ENCODE data around the gene FBXL19. TPM values are rescaled to one million over a fixed set of nuclear protein-coding genes. Genes with fewer than 3 reads are reported as not detected.
"Not testable (repeated sequence)": the region's sequence is repeated elsewhere in the genome, so short reads cannot be mapped to it uniquely, and the experiment has no call there.

The FBXL19 gene
- total and polyA plus RNA-seq, 2 experiments from 2014 or later: 0.64 to 18.2 TPM

- TF ChIP-seq EZH2phosphoT487 (IDR thresholded peaks at IDR 0.05; ENCODE audit: insufficient read depth, low read depth) (no peak), EZH2 (IDR thresholded peaks at IDR 0.05; ENCODE audit: insufficient read depth, poor library complexity, severe bottlenecking) (no peak)
- 70 to 79% methylated on average over 5 of the region's 5 CpGs for WGBS, 2 experiments (ENCODE audit: low coverage in 1 of 2, low lambda C conversion rate in 2 of 2, missing lambda C conversion rate in 2 of 2)
- no peak overlapping the region for H3K9ac ChIP-seq
- no peak overlapping the region for H2AFZ ChIP-seq
- H4K20me1 ChIP-seq (ENCODE audit: insufficient read depth): no peaks in the 10 kb centered on the region
- H3K36me3 ChIP-seq (ENCODE audit: low read depth): peaks cover 15% of the 10 kb centered on the region; the same call in 1 of the 2 replicates
- peaks cover 6% of the 10 kb centered on the region for H3K4me1 ChIP-seq (ENCODE audit: insufficient read depth)
- DNase-seq: no peak
- no peak overlapping the region for H3K4me3 ChIP-seq
- H3K79me2 ChIP-seq (ENCODE audit: insufficient read depth): peaks cover 32% of the 10 kb centered on the region
- no peak overlapping the region for H3K27ac ChIP-seq
- H3K9me2 ChIP-seq (ENCODE audit: insufficient read depth): no peaks in the 10 kb centered on the region
- H3K9me3 ChIP-seq (ENCODE audit: low read depth): no peaks in the 10 kb centered on the region
- peaks cover 6% of the 10 kb centered on the region for H3F3A ChIP-seq (ENCODE audit: insufficient read depth)
- in situ Hi-C loops (cut with MboI): no loop called here
- H3K27me3 ChIP-seq (replicated peaks; ENCODE audit: insufficient read depth): no peaks in the 10 kb centered on the region
- no peak overlapping the region for H3K4me2 ChIP-seq (ENCODE audit: unreplicated experiment)
Measured at GRCh38 chr16:30889721-30890120, 33.7 kb upstream of the FBXL19 start.

DNA sequence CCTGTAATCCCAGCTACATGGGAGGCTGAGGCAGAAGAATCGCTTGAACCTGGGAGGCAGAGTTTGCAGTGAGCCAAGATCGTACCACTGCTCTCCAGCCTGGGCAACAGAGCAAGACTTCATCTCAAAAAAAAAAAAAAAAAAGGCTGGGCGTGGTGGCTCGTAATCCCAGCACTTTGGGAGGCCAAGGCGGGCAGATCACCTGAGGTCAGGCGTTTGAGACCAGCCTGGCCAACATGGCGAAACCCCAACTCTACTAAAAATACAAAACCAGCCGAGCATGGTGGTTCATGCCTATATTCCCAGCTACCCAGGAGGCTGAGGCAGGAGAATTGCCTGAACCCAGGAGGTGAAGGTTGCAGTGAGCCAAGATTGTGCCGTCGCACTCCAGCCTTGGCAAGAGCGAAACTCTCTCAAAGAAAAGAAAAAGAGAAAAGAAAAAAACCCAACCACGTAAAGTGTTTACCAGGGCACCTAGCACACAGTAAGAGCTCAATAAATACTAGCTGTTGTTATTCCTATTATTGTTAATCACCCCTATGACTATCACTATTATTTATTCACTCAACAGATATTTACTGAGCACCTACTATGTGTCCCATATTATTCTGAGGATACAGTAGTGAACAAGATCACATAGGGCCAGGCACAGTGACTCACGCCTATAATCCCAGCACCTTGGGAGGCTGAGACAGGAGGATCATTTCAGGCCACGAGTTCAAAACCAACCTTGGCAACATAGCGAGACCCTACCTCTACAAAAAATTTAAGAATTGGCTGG, 32.1 kb upstream of the FBXL19 start:
- Histone ChIP-seq H3F3A (ENCODE audit: insufficient read depth) (peaks cover 19% of the 10 kb centered on the region), H3K36me3 (ENCODE audit: low read depth) (peaks cover 15% of the 10 kb centered on the region; the same call in 1 of the 2 replicates), H3K4me1 (ENCODE audit: insufficient read depth) (peaks cover 21% of the 10 kb centered on the region), H3K79me2 (ENCODE audit: insufficient read depth) (peaks cover 32% of the 10 kb centered on the region)
- H3K27me3 ChIP-seq (replicated peaks; ENCODE audit: insufficient read depth); in situ Hi-C loops (cut with MboI); H3K9me3 ChIP-seq (ENCODE audit: low read depth); H4K20me1 ChIP-seq (ENCODE audit: insufficient read depth); H2AFZ ChIP-seq; H3K9ac ChIP-seq; DNase-seq; H3K4me2 ChIP-seq (ENCODE audit: unreplicated experiment); H3K9me2 ChIP-seq (ENCODE audit: insufficient read depth); H3K27ac ChIP-seq; H3K4me3 ChIP-seq: not testable (repeated sequence)
- 91 to 93% methylated on average over 15 of the region's 15 CpGs for WGBS, 2 experiments (ENCODE audit: low coverage in 1 of 2, low lambda C conversion rate in 2 of 2, missing lambda C conversion rate in 2 of 2)

- Histone ChIP-seq H3K9me3 (ENCODE audit: low read depth) (no peaks in the 10 kb centered on the region), H4K20me1 (ENCODE audit: insufficient read depth) (no peaks in the 10 kb centered on the region), H2AFZ (0 out of 2 replicates have a peak overlapping the region, but pooled peaks have one; percentile 74), H3K36me3 (ENCODE audit: low read depth) (peaks cover 15% of the 10 kb centered on the region; the same call in 1 of the 2 replicates), H3K27ac (no peak overlapping the region), H3K9me2 (ENCODE audit: insufficient read depth) (no peaks in the 10 kb centered on the region), H3K4me1 (ENCODE audit: insufficient read depth) (peaks cover 26% of the 10 kb centered on the region), H3F3A (ENCODE audit: insufficient read depth) (peaks cover 20% of the 10 kb centered on the region), H3K4me2 (ENCODE audit: unreplicated experiment) (peak overlapping the region; percentile 90), H3K27me3 (replicated peaks; ENCODE audit: insufficient read depth) (no peaks in the 10 kb centered on the region), H3K4me3 (peak overlapping the region; percentile 86), H3K79me2 (ENCODE audit: insufficient read depth) (peaks cover 32% of the 10 kb centered on the region), H3K9ac (peak overlapping the region; percentile 89)
- peak; percentile 9 for DNase-seq
- in situ Hi-C loops (cut with MboI): no loop called here
- TF ChIP-seq EZH2phosphoT487 (IDR thresholded peaks at IDR 0.05; ENCODE audit: insufficient read depth, low read depth) (no peak), EZH2 (IDR thresholded peaks at IDR 0.05; ENCODE audit: insufficient read depth, poor library complexity, severe bottlenecking) (no peak)
- WGBS, 2 experiments (ENCODE audit: low coverage in 1 of 2, low lambda C conversion rate in 2 of 2, missing lambda C conversion rate in 2 of 2): 62 to 64% methylated on average over 17 to 20 of the region's 20 CpGs
Measured at GRCh38 chr16:30892670-30893416, 30.5 kb upstream of the FBXL19 start.

- in situ Hi-C loops (cut with MboI): no loop called here
Measured at GRCh38 chr16:30893417-30893743, 30.0 kb upstream of the FBXL19 start.

More at GRCh38 chr16:30893417-30893743, 30.0 kb upstream of the FBXL19 start:
- H3K27ac ChIP-seq: peak overlapping the region; percentile 96; the same call in 1 of the 2 replicates
- H3F3A ChIP-seq (ENCODE audit: insufficient read depth): peaks cover 20% of the 10 kb centered on the region
- H3K9me3 ChIP-seq (ENCODE audit: low read depth): no peaks in the 10 kb centered on the region
- 3 to 4% methylated on average over 10 to 11 of the region's 11 CpGs for WGBS, 2 experiments (ENCODE audit: low coverage in 1 of 2, low lambda C conversion rate in 2 of 2, missing lambda C conversion rate in 2 of 2)
- peaks cover 32% of the 10 kb centered on the region for H3K79me2 ChIP-seq (ENCODE audit: insufficient read depth)
- H3K9ac ChIP-seq: peak overlapping the region; percentile 89
- DNase-seq: no peak
- H3K4me1 ChIP-seq (ENCODE audit: insufficient read depth): peaks cover 26% of the 10 kb centered on the region
- peak overlapping the region; percentile 90 for H3K4me2 ChIP-seq (ENCODE audit: unreplicated experiment)
- peak overlapping the region; percentile 74 for H2AFZ ChIP-seq
- H3K4me3 ChIP-seq: peak overlapping the region; percentile 86
- peaks cover 15% of the 10 kb centered on the region; the same call in 1 of the 2 replicates for H3K36me3 ChIP-seq (ENCODE audit: low read depth)
- TF ChIP-seq EZH2 (IDR thresholded peaks at IDR 0.05; ENCODE audit: insufficient read depth, poor library complexity, severe bottlenecking) (no peak), EZH2phosphoT487 (IDR thresholded peaks at IDR 0.05; ENCODE audit: insufficient read depth, low read depth) (no peak)
- no peaks in the 10 kb centered on the region for H4K20me1 ChIP-seq (ENCODE audit: insufficient read depth)
- H3K27me3 ChIP-seq (replicated peaks; ENCODE audit: insufficient read depth): no peaks in the 10 kb centered on the region
- no peaks in the 10 kb centered on the region for H3K9me2 ChIP-seq (ENCODE audit: insufficient read depth)
